HEK293T (cell line): ENCODE results near the gene CYRIA.

Experiments
- BHLHE40 ChIP-seq: fragments of 450-650 bp; IDR thresholded peaks from 2 replicates; pipeline ENCODE4 v1.6.1; 2016; ENCODE audit warnings: mild to moderate bottlenecking, moderate library complexity, borderline replicate concordance
- FOXA1 ChIP-seq: fragments of 450-650 bp; IDR thresholded peaks from 2 replicates; pipeline ENCODE4 v1.6.1; 2016; ENCODE audit warnings: mild to moderate bottlenecking
- FOXK2 ChIP-seq: fragments of 450-650 bp; IDR thresholded peaks from 2 replicates; pipeline ENCODE4 v1.6.1; 2016; ENCODE audit warnings: mild to moderate bottlenecking
- FOXM1 ChIP-seq: fragments of 450-650 bp; IDR thresholded peaks from 2 replicates; pipeline ENCODE4 v1.6.1; 2017; ENCODE audit warnings: mild to moderate bottlenecking, borderline replicate concordance
- LEF1 ChIP-seq: fragments of 450-650 bp; IDR thresholded peaks from 2 replicates; pipeline ENCODE4 v1.6.1; 2017; ENCODE audit warnings: mild to moderate bottlenecking, borderline replicate concordance
- NFRKB ChIP-seq: fragments of 450-650 bp; IDR thresholded peaks from 2 replicates; pipeline ENCODE4 v1.6.1; 2016; ENCODE audit warnings: mild to moderate bottlenecking, moderate library complexity

DNA sequence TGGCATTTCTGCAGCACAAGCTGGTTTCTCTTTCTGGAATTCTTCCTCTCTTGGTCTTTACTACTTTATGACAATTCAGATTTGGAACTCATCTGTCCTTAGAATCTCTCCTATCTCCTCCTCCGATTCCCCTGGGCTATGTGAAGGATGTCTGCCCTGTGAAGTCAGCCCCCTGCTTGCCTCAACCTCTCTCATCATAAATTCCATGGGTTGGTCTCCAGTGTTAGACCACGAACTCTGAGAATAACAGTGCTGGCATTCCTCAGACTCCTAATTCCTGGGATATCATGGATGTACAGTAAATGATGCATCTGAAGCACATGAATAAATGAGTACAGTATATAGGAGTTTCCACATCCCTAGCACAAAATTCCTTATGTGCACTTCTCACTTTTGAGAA lies 21.0 kb upstream of the CYRIA start:
- TF ChIP-seq FOXK2: no peak
- TF ChIP-seq NFRKB: no peak
- no peak for TF ChIP-seq FOXM1
- TF ChIP-seq LEF1: no peak
- TF ChIP-seq BHLHE40: no peak
- no peak for TF ChIP-seq FOXA1
